Activated effector memory CD4-positive, alpha-beta T cell treated with anti-CD3 and anti-CD28 coated beads, Interleukin-2, amount 50 U/mL, for 16 hours (primary cell): ENCODE results near the gene PBX2.

Experiments
- DNase-seq: peaks from one replicate; pipeline ENCODE4 v3.0.0-alpha.2; 2020

The PBX2 gene

DNA sequence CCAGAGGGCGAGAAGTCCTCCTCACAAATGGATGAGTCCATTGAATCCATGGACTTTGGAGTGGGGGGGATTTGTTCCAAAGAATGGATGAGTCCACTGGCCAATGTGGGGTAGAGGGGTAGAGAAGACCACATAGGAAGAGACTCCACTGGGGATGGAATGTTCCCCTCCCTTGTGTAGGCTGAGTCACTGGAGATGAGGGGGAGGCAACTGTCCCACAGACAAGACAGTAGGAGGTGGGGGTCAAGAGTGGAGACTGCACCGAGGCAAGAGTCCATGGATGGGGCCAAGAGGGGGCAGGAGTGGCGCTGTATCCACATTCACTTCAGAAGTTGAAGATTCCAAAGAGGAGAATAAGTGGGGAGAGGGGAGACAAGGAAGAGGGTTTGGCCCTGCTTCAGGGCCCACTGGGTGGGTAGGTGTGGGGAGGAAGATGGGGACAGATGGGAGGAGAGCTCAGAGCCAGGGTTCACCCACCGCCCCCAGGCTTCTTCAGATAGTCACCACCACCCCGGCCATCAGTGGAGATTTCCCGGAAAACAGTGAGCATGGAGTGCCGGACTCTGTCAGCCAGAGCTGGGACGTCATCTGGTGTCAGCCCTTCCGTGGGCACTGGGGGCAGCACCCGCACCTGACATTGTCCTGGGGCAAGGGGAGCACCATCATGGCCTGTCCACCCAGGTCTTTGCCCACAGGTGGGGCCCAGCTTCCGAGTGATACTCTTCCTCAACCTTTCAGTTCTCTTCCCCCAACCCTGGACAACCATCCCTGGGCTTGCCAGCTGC is 21.0 kb downstream of the PBX2 start:
- DNase-seq: no peak

DNA sequence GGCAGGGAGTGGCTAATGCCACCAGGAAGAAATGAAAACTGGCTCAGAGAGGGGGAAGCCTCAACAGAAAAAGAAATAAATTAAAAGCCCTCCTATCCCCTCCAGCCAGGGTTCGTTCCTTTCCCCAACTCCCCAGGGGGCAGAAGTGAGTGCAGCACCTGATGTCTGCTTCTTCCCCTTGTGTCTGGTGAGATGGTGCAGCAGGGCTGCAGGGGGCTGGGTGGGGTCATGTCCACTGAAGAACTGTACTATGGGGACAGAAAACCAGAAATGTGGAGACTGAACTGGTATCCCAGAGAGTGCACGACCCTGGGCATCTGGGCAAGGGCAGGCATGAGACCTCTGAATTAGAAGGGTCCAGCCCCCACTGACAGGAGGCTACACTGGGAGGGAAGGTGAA is 21.7 kb downstream of the PBX2 start:
- no peak for DNase-seq

DNA sequence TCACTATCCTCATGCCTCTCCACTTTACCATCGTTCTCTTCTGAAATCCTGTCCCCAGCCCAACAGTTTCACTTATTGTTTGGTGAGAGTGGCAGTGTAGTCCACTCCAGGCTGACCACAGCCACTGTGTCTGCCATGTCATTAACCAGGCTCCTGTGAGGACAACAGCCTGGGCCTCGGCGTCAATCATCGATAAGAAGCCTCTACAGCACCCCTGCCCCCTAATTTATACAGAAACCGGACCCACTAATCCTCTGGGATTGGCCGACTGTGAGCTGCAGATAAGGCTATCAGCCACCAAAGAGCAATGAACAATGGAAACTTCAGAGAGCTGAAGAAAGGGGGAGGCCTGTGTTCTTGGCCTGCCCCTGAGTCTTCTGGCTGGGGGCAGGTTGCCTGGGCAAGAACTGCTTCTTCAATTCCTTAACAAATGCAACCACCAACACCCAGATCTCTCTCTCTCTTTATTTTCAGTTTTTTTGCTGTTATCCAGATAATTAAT is 22.2 kb downstream of the PBX2 start:
- no peak for DNase-seq

DNA sequence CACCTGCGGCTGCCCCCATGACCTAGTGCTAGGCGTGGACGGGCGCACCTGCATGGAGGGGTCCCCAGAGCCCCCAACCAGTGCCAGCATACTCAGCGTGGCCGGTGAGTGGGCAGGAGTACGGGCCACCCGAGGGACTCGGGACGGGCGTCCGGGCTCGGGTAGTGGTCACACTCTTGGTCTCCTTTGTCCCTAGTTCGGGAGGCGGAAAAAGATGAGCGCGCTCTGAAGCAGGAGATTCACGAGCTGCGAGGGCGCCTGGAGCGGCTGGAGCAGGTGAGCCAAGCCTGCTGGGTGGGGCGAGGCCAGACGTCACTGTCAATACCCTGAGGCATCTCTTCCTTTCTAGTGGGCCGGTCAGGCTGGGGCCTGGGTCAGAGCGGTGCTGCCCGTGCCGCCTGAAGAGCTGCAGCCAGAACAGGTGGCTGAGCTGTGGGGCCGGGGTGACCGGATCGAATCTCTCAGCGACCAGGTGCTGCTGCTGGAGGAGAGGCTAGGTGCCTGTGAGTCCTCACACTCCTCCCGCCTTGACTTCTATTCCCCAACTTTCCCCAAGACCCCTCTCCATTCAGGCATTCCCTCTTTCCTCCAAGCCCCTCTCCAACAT is 22.7 kb downstream of the PBX2 start:
- no peak for DNase-seq

DNA sequence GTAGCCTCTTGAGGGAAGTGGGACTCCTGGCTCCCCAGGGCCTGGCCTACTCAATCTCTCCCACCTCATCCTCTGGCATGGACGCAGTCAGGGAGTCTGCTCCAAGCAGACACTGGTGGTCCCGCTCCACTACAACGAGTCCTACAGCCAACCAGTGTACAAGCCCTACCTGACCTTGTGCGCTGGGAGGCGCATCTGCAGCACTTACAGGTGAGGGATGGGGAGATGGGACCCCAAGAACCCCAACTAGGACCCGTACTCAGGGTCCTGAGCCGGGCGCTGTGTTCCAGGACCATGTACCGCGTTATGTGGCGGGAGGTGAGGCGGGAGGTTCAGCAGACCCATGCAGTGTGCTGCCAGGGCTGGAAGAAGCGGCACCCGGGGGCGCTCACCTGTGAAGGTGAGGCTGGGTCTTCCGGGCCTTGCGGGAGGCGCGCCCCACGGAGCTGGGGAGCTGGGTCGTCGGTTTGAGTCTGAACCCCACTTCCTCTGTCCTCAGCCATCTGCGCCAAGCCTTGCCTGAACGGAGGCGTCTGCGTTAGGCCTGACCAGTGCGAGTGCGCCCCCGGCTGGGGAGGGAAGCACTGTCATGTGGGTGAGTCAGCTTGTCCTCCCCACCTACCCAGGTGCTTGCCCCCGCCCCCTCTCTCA is 23.5 kb downstream of the PBX2 start:
- DNase-seq: no peak

DNA sequence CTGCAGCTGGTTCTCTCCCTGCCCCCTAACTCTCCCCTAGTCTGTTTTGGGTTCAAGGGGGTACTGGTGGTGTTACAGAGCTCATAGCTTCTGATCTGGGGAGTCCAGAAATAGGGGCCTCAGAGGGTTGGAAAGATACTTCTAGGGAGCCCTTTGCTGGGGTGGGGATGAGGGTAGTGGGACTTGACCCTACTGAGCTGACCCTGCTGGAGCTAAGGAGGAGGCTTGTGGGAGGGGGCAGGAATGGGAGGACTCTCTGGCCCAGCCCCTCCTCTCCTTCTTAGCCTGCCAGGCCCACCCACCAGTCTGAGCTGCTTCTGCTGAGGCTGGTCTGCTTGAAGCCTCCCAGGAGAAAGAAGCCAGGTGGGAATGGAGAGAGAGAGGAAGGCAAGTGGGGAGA is 25.7 kb downstream of the PBX2 start, which contains the start of gene EGFL8:
TSS of gene EGFL8 (plus strand) at position 301 of the 400 bp plus-strand sequence. CDS start 1,571 bp downstream, outside the sequence.
- no peak for DNase-seq

DNA sequence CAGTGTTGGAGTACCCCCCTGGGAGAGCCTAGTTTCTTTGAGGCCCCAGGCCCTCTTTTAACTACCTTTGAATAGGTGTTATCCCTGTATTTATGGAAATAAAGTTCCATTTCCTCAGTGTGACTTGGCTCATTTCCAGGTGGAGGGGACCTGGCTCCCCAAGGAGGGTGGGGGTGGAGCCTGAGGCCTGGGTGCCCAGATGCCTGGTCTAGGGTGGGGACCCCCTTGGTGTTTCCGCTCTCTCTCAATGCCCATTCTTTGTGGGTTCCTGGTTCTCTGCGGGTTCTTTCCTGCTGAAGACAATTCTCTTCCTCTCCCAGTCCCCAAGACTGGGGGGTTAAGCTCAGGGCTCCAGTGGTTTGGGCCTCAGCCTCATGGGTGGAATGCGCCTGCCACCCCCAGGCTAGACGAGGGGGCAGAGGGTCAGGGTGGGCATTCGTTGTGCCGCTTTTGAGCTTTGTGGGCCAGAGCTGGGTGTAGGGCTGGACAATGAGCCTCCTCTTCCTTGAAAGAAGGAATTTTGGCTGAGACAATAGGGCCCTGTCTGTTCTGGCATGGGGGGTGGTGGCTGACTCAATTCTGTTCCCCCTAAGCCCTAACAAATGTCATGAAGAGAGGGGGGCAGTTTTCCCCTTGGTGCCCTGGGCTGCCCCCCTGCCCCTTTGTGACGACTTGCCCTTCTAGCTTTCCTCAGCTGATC is 26.3 kb downstream of the PBX2 start:
- DNase-seq: no peak

DNA sequence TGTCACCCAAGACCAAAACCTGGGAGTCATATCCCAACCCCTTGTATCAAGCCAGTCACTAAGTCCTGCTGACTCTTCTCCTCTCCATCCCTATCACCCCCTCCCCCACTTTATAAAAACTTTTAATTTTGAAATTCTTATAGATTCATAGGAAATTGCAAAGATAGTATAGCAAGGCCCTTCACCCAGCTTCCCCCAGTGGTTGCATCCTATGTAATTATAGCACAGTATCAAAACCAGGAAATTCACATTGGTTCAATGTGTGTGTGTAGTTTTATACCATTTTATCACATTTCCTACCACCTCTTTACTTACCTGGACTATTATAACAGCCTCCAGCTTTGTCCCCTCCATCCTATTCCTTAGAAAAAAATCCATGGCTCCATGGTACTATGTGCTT is 31.9 kb downstream of the PBX2 start:
- no peak for DNase-seq

DNA sequence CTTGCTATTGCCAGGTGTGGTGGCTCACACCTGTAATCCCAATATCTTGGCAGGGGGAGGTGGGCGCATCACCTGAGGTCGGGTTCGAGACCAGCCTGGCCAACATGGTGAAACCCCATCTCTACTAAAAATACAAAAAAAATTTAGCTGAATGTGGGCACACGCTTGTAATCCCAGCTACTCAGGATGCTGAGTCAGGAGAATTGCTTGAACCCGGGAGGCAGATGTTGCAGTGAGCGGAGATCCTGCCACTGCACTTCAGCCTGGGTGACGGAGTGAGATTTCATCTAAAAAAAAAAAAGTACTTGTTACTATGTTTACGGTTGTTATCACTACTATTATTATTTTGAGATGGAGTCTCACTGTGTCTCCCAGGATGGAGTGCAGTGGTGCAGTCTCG is 33.1 kb downstream of the PBX2 start:
- no peak for DNase-seq

DNA sequence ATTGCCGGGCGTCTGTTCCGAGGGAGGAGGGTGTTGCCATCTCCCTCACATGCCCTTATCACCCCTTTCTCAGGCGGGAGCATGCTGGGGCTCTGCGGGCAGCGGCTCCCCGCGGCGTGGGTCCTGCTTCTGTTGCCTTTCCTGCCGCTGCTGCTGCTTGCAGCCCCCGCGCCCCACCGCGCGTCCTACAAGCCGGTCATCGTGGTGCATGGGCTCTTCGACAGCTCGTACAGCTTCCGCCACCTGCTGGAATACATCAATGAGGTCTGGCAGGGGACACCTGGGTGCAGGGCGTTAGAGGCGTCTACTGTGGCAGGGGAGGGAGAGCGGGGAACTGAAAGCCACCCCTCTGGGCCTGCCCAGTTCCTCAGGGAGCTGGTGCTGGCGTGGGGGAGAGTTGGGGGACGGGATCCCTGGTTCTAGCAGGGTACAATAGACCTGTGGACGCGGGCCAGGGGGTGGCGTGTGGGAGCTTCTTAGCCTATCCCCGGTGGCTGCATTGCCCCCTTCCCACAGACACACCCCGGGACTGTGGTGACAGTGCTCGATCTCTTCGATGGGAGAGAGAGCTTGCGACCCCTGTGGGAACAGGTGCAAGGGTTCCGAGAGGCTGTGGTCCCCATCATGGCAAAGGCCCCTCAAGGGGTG is 35.4 kb downstream of the PBX2 start:
- peak; percentile 86 for DNase-seq

DNA sequence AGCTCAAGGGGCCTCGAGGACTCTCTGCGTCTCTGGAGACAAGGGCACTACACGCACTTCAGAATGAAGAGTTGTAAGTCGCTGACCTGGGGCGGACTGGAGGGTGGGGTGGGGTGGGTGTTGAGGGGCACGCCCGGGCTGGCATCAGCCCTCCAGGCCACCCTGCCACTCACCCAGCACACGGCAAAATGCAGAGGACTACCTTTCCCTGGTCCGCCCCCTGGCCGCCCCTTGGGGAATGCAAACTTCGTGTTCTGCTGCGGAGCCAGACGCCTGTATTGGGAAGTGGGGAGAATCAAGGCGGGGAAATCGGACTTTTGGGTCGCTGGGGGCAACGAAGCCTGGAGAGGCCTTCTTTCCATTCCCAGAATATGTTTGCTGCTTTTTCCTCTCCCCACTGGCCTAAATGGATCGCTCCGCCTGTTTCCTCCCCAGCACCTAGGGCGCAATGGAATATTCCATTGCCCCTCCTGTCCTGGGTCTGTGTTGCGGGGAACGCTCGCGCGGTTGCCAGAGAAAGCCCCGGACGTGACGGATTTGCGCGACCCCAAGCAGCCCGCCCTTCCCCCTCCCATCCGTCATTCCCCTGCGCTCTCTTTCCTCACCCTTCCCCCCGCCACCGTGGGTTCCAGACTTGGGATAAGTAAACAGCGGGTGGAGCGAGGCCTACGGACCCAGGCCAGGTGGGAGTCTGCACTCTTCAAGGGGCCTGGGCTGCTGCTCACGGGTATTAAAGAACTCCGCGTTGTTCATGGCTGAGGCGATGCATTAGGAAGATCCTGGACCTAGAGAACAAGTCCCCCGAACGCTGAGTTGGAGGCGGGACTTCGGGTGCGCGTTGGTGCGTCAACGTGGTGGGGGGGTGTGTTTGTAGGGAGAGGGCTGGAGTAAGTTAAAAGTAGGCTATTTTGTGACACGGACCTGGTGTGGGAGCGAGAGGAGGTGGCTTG is 36.2 kb downstream of the PBX2 start, which contains the start of gene PPT2:
TSS of gene PPT2 (plus strand) at position 578 of the 950 bp plus-strand sequence. CDS start 454 bp downstream, outside the sequence.
- DNase-seq: peak; percentile 86

DNA sequence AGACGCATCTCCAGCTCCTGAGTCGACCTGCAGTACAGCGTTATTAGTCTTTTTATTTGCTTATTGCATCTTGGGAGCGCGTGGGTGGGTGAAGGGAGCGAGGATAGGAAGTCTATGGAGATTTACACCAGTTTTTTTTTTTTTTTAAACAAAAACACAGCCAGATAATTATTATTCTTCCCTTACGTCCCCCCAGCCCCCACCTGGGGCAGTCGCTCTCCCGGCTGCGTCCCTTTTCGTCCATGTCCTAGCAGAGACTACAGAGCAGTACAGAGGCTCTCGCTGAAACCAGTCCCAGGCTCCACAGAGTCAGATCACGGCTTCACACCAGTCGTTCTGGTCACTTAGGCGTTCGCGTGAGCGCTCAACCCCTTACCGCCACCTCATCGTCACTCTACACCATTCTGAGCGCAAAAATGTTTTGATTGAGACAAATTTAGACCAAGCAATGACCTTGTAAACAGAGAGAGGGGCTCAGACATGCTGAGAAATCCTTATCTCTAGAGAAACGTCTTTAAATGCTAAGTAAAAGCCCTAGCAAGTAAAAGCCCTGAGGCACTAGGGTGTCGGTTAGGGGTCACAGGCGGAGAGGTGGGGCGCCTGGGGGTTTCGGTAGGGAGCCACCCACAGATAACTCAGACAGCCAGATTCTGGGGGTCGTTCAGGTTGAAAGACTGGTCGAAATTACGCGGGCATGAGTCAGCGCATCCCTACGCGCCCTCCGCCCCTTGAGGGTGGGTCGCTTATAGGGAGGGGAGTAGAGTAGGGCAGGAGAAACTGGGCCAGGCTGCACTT is 37.0 kb downstream of the PBX2 start:
- DNase-seq: no peak

DNA sequence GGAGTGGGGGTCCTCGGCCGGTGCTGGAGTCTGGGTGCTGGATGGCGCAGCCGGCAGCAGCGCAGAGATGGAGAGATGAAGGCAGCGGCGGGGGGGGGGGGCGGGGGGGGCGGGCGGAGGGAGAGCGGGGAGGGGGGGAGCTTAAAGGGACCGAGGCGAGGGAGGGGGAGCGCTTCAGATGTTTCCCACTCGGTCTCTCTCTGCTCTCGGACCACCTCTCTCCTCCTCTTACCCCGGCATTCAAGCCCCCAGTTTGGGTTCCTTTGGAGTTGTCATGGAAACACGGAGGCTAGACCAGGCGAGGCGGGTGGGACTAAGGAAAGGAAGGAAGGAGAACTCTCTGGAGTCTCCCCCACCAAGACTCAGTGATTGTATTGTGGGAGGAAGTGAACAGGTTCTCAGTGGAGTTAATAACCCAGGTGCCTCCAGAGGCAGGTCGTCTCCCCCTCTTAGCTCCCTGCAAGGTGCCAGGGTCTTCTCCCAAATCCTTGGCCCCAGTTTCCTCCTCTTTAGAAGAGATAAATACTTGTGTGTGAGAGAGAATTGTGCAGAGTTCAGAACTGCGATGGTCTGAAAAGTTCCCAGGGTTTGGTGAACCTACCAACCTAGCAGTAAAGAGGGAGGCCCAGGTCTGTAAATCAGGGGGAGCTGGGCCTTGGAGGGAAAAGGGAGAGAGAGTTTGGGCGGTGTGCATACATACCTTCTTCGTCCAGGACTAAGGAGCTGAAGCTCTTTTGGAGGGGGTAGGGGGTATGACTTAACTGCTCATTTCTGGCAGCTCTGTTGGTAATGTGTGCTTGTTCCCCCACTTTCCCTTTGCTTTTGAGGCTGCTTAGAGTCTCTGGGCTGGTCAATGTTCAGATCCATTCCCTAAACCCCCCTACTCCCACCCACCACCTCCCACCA is 37.9 kb downstream of the PBX2 start, which contains the start of gene PRRT1:
TSS of gene PRRT1 (minus strand) at position 77 of the 906 bp plus-strand sequence. CDS start 112 bp downstream, outside the sequence.
- DNase-seq: no peak

DNA sequence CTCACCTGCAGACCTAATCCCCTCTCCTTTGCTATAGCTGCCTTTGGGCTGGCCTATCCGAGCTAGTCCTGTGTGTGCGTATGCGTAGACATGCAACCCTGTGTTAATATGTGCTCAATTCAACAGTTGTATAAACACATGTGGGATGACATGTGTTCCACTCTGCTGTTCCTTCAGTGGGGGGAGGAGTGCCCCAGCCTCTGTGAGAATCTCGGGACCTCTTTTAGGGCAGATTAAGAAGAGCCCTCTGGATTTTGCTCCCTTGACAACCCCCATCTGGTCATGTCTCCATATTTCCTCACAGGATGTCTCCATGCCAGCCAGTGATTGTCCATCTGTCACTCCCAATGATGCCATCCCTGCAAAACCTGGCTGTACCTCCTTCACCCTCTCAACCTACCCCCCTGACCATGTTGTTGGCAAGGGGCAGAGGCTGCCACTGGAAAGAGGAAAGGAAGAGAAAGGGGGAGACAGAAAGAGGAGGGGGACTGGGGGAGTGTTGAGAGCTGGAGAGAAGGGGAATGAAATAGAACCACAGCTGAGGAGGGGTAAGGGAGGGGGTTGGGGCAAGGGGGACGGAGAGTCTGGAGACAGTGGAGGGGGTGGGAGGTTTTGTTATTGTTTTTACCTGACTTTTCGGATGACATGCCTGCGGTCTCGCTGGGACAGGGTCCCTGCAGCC is 38.7 kb downstream of the PBX2 start:
- DNase-seq: no peak

DNA sequence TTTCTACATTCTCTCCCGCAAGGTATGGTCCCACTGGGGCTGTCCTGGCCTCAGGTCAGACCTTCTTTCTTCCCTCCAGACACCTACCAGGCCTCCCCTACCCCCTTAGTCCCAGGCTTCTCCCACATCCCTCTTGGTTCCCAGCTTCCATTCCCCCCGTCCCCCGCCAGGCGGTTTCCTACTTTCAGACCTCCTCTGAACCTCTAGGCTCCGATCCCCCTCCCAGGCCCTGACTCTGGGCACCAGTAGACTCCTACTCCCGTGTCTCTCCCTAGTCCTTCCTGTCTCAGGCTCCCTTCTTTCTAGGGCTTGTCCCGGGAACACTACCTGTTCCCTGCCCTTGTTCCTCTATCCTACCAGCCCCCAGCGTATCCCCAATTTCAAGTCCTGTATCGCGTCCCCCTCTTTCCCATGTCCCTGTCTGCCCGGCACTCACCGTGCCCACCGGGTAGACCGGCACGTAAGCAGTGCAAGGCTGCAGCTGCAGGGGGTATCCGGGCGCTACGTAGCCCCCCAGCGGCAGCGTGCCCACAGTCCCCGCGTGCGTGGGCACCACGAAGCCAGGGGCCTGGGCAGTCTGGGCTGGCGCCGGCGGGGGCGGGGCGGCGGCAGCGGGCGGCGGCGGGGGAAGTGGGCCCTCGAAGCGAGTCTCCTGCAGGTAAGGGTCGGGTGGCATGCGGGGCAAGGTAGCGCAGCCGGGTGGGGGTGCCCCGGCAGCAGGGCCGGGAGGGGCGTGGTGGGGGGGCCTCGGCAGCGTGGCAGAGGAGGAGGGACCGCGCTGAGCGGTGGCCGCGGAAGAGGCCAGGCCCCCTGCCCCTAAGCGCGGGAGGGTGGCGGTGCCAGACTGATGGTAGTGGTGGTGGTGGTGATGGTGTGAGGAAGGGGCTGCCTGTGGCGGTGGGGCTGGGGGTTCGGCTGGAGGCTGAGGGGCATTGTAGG is 39.8 kb downstream of the PBX2 start:
- no peak for DNase-seq

DNA sequence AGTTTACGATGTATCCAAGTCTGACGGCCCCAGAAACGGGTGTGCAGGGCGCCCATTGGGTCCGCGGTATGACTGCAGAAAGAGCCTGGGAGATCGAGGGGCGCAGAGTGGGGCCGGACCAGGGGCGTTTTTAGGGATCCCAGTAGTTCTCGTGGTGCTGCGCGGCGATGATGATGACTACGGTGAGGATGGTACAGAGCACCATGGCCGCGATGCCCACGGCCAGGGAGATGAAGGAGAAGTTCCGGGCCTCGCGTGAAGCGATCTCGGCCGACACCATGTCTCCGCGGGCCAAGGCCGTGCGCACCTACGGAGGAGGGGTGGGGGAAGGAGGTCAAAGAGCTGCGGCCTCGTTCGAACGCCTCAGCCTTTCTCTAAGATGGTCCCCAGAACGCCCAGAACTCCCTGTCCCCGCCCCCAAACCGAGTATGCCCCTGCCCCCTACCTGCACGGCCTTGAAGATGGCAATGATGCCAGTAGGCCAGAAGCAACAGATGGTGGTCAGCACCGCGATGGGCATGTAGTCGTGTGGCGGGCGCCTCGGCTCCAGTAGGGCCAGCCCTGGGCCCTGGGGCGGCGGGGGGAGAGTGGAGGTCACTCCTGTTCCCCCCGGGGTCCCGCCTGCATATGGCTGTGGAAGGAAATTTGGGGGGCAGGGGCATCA is 40.8 kb downstream of the PBX2 start:
- DNase-seq: no peak
